H1 (cell line): Measurements from ENCODE around the gene CD164L2. TPM values are rescaled to one million over a fixed set of nuclear protein-coding genes. Genes with fewer than 3 reads are reported as not detected.

Experiments
- CTCF ChIA-PET: fragments of 300-600 bp; sonication (Branson Sonifier 250); formaldehyde crosslinking; loops from one replicate; lab custom pipeline; 2021; ENCODE audit not compliant: partially characterized antibody; lab: Charles Lee
- POLR2A ChIA-PET: fragments of 300-600 bp; sonication (Branson Sonifier 250); formaldehyde crosslinking; loops from one replicate; lab custom pipeline; 2021; ENCODE audit warnings: inconsistent platforms; ENCODE audit not compliant: partially characterized antibody; lab: Charles Lee
- DNase-seq, 2 experiments: peaks; one replicate each; pipeline versions ENCODE4 v3.0.0 to v3.0.0-alpha.2; 2010 to 2022; ENCODE audit warnings: low spot score in 2 of 2, low read depth in 1 of 2, mixed read lengths in 1 of 2
- FAIRE-seq: peaks from 2 replicates; lab custom pipeline; 2011; peaks lifted over from hg19 to GRCh38; lab: Jason Lieb, UNC
- H2AFZ ChIP-seq: 2 replicates; pipeline ENCODE4 v1.8.1; 2012; ENCODE audit warnings: low read length, inconsistent platforms
- H2AK5ac ChIP-seq: 2 replicates; pipeline ENCODE4 v1.6.1; 2013; ENCODE audit warnings: low read depth, low read length
- H2BK120ac ChIP-seq: replicated peaks from 2 replicates; pipeline ENCODE3; 2013; ENCODE audit warnings: low read depth, low read length, inconsistent platforms
- H2BK12ac ChIP-seq: 2 replicates; pipeline ENCODE4 v1.6.1; 2013; ENCODE audit warnings: low read depth, low read length
- H2BK15ac ChIP-seq: 2 replicates; pipeline ENCODE4 v1.6.1; 2013; ENCODE audit warnings: low read length
- H2BK20ac ChIP-seq: 2 replicates; pipeline ENCODE4 v1.6.1; 2013; ENCODE audit warnings: low read length
- H2BK5ac ChIP-seq: 2 replicates; pipeline ENCODE4 v1.6.1; 2013; ENCODE audit warnings: low read depth, low read length
- H3K14ac ChIP-seq: 2 replicates; pipeline ENCODE4 v1.6.1; 2013; ENCODE audit warnings: inconsistent platforms; ENCODE audit not compliant: insufficient read length
- H3K18ac ChIP-seq: 2 replicates; pipeline ENCODE4 v1.6.1; 2013; ENCODE audit warnings: low read length; ENCODE audit errors: extremely low read depth
- H3K23ac ChIP-seq: 2 replicates; pipeline ENCODE4 v1.6.1; 2013; ENCODE audit warnings: inconsistent platforms; ENCODE audit not compliant: insufficient read length
- H3K23me2 ChIP-seq: 2 replicates; pipeline ENCODE4 v1.6.1; 2013; ENCODE audit warnings: low read depth, low read length
- H3K27ac ChIP-seq: 2 replicates; pipeline ENCODE4 v1.6.1; 2011; ENCODE audit warnings: low read depth, low read length, inconsistent platforms
- H3K27me3 ChIP-seq, 4 experiments: replicated peaks in 1 of 4; 1 replicate in 1 of 4; 2 replicates in 3 of 4; pipeline versions ENCODE4 v1.6.1 to v1.8.1; 2011 to 2013; ENCODE audit warnings: low read length in 3 of 4, mild to moderate bottlenecking in 3 of 4, inconsistent platforms in 2 of 4, mixed read lengths in 2 of 4, moderate library complexity in 1 of 4; ENCODE audit not compliant: control insufficient read depth in 3 of 4, insufficient read depth in 3 of 4; ENCODE audit errors: extremely low read depth in 1 of 4
- H3K36me3 ChIP-seq, 4 experiments: 2 replicates each; pipeline versions ENCODE4 v1.6.1 to v1.8.1; 2011 to 2013; ENCODE audit warnings: mild to moderate bottlenecking in 4 of 4, low read length in 3 of 4, moderate library complexity in 2 of 4, control low read depth in 1 of 4, inconsistent platforms in 1 of 4; ENCODE audit not compliant: insufficient read depth in 4 of 4, control insufficient read depth in 2 of 4
- H3K4ac ChIP-seq: replicated peaks from 2 replicates; pipeline ENCODE3; 2013; ENCODE audit warnings: low read length, low read depth, mixed read lengths, inconsistent platforms; ENCODE audit not compliant: insufficient read length
- H3K4me1 ChIP-seq, 4 experiments: replicated peaks in 1 of 4; 1 replicate in 1 of 4; 2 replicates in 3 of 4; pipeline versions ENCODE4 v1.6.1 to v1.8.1; 2011 to 2013; ENCODE audit warnings: low read length in 3 of 4, inconsistent platforms in 2 of 4, mixed read lengths in 1 of 4; ENCODE audit not compliant: insufficient read depth in 4 of 4, control insufficient read depth in 3 of 4
- H3K4me2 ChIP-seq, 2 experiments: 2 replicates each; pipeline versions ENCODE4 v1.6.1 to v1.8.1; 2011 to 2013; ENCODE audit warnings: low read depth in 2 of 2, low read length in 2 of 2, control low read depth in 1 of 2, inconsistent platforms in 1 of 2, mild to moderate bottlenecking in 1 of 2; ENCODE audit not compliant: insufficient read depth in 1 of 2
- H3K4me3 ChIP-seq, 4 experiments: fragments of 200-600, 300-600 bp in 1 of 4; sonication (generic), shearing (Covaris generic), sonication (Bioruptor Twin) in 1 of 4; 2 replicates each; pipeline versions ENCODE4 v1.5.1 to v1.8.1; 2011 to 2016; ENCODE audit warnings: low read length in 4 of 4, low read depth in 3 of 4, control low read depth in 2 of 4, inconsistent platforms in 2 of 4, mild to moderate bottlenecking in 2 of 4, mixed read lengths in 1 of 4, moderate library complexity in 1 of 4; ENCODE audit not compliant: insufficient read depth in 2 of 4; ENCODE audit errors: extremely low read depth in 1 of 4
- H3K56ac ChIP-seq: replicated peaks from 2 replicates; pipeline ENCODE3; 2013; ENCODE audit warnings: low read depth, mild to moderate bottlenecking, mixed read lengths, low read length, inconsistent platforms; ENCODE audit not compliant: insufficient read length
- H3K79me1 ChIP-seq: 2 replicates; pipeline ENCODE4 v1.6.1; 2013; ENCODE audit warnings: low read depth, low read length, control low read depth
- H3K79me2 ChIP-seq, 2 experiments: 2 replicates each; pipeline versions ENCODE4 v1.6.1 to v1.8.1; 2012 to 2013; ENCODE audit warnings: low read length in 2 of 2, mild to moderate bottlenecking in 2 of 2, inconsistent platforms in 1 of 2; ENCODE audit not compliant: insufficient read depth in 2 of 2, control insufficient read depth in 1 of 2
- H3K9ac ChIP-seq, 4 experiments: replicated peaks in 1 of 4; 1 replicate in 1 of 4; 2 replicates in 3 of 4; pipeline versions ENCODE4 v1.6.1 to v1.8.1; 2011 to 2013; ENCODE audit warnings: low read depth in 3 of 4, low read length in 3 of 4, control low read depth in 2 of 4, mild to moderate bottlenecking in 2 of 4, moderate library complexity in 2 of 4, inconsistent platforms in 1 of 4; ENCODE audit errors: extremely low read depth in 1 of 4
- H3K9me3 ChIP-seq, 2 experiments: 2 replicates each; pipeline versions ENCODE4 v1.6.1 to v1.8.1; 2012 to 2013; ENCODE audit warnings: mild to moderate bottlenecking in 2 of 2, moderate library complexity in 2 of 2, control low read depth in 1 of 2, inconsistent platforms in 1 of 2, low read depth in 1 of 2, low read length in 1 of 2, mixed read lengths in 1 of 2; ENCODE audit not compliant: insufficient read depth in 2 of 2
- H4K20me1 ChIP-seq, 2 experiments: replicated peaks in 1 of 2; 2 replicates each; pipeline versions ENCODE3 to v1.8.1; 2011 to 2013; ENCODE audit warnings: inconsistent platforms in 2 of 2, low read length in 2 of 2, mild to moderate bottlenecking in 1 of 2; ENCODE audit not compliant: insufficient read depth in 2 of 2, control insufficient read depth in 1 of 2
- H4K5ac ChIP-seq: 2 replicates; pipeline ENCODE4 v1.6.1; 2013; ENCODE audit warnings: low read length, low read depth, mixed read lengths, inconsistent platforms; ENCODE audit not compliant: insufficient read length
- H4K8ac ChIP-seq: 2 replicates; pipeline ENCODE4 v1.8.0; 2013; ENCODE audit warnings: mild to moderate bottlenecking, moderate library complexity, low read length, inconsistent platforms; ENCODE audit not compliant: insufficient read depth; ENCODE audit errors: extremely low read depth
- H4K91ac ChIP-seq: replicated peaks from 2 replicates; pipeline ENCODE3; 2013; ENCODE audit warnings: low read length, mixed read lengths, inconsistent platforms; ENCODE audit not compliant: insufficient read length
- MAFK ChIP-seq: IDR thresholded peaks from 2 replicates; pipeline ENCODE4 v1.6.1; 2012; ENCODE audit warnings: low read depth, mild to moderate bottlenecking, improper control_type of control experiment, low read length
- RXRA ChIP-seq: IDR thresholded peaks from 2 replicates; pipeline ENCODE4 v1.6.1; 2011; ENCODE audit warnings: low read depth, mild to moderate bottlenecking, low read length, moderate library complexity; ENCODE audit not compliant: insufficient read depth
- WGBS, 2 experiments: shearing (Covaris generic) in 1 of 2; methylation state at CpG; one replicate each; pipeline versions ENCODE4 v1.1.6 to v1.1.7; 2013 to 2015; ENCODE audit warnings: low lambda C conversion rate in 2 of 2, mixed read lengths in 2 of 2, inconsistent platforms in 1 of 2, low coverage in 1 of 2, missing lambda C conversion rate in 1 of 2; ENCODE audit not compliant: insufficient replicate concordance in 2 of 2, insufficient coverage in 1 of 2, insufficient read length in 1 of 2; ENCODE audit errors: extremely low coverage in 1 of 2, missing lambda C conversion rate in 1 of 2; 5-methylcytosine and 5-hydroxymethylcytosine counted together
- polyA plus RNA-seq, 7 experiments: library from polyadenylated mRNA; depleted of rRNA in 3 of 7; stranded (reverse) in 5 of 7; unstranded in 2 of 7; fragments of >200 nt in 5 of 7; fragments of 200-250 nt in 2 of 7; gene quantifications; 1 replicate in 5 of 7; 2 replicates in 1 of 7; 4 replicates in 1 of 7; pipeline versions ENCODE4 v1.2.1 to v1.2.3, GENCODE V29; 2011 to 2013; ENCODE audit warnings: missing spikeins in 2 of 7, mixed read lengths in 2 of 7
- total RNA-seq: library from RNA; stranded (reverse); fragmentation: NEBNext Ultra II Directional; extraction: Animal tissue kit (Norgen Biotek cat#: 25700); gene quantifications from 2 replicates; pipeline ENCODE4 v1.2.1, GENCODE V29; 2021

Gene CD164L2
- total and polyA plus RNA-seq, 2 of the 8 experiments (the other 6 are each of a cell fraction or from before 2014, with no cell fraction given) = 3.3 TPM

GRCh38 chr1:27346991-27347624, 36.0 kb downstream of the CD164L2 start:
- no peak overlapping the region for H2BK120ac ChIP-seq
- no peaks in the 10 kb centered on the region for H3K79me1 ChIP-seq
- no peak overlapping the region for H3K18ac ChIP-seq
- no peak overlapping the region for H2BK12ac ChIP-seq
- no peak overlapping the region for H4K91ac ChIP-seq
- CTCF ChIA-PET = interaction anchor here (0.6 to 6.6 kb wide), 11 partner anchors 9 to 206 kb away, joined by 3 to 75 read pairs (median 5); no protein-coding TSS in a partner anchor
- peaks cover 0 to 9% of the 10 kb centered on the region in 2 experiments for H4K20me1 ChIP-seq
- no peak overlapping the region for H4K5ac ChIP-seq
- no peak overlapping the region for H3K14ac ChIP-seq
- no peak overlapping the region for H2BK5ac ChIP-seq
- peaks cover 26% of the 10 kb centered on the region for H3K23me2 ChIP-seq
- no peak for TF ChIP-seq MAFK
- no peak for TF ChIP-seq RXRA
- WGBS, 2 experiments = 88% methylated on average over 14 of the region's 14 CpGs; no CpG with 5 or more reads in 1 of the 2 experiments
- no peak overlapping the region for H3K4ac ChIP-seq
- no peak overlapping the region for H2AFZ ChIP-seq
- H3K27ac ChIP-seq = no peak overlapping the region
- H4K8ac ChIP-seq = no peak overlapping the region
- H2BK20ac ChIP-seq = no peak overlapping the region
- H3K9ac ChIP-seq = no peak overlapping the region
- H3K9me3 ChIP-seq = no peaks in the 10 kb centered on the region
- H3K27me3 ChIP-seq = peaks cover 0 to 8% (median 7%) of the 10 kb centered on the region in 4 experiments; a peak in 6 of 7 replicates
- FAIRE-seq (no peak), DNase-seq (no peak)
- H3K56ac ChIP-seq = no peak overlapping the region
- 0 out of 8 replicates have a peak, but pooled peaks cover 0 to 3% (median 0%) of the 10 kb centered on the region in 4 experiments for H3K36me3 ChIP-seq
- H3K4me2 ChIP-seq = no peak overlapping the region
- no peak overlapping the region for H2BK15ac ChIP-seq
- no peak overlapping the region for H3K4me3 ChIP-seq
- no peak overlapping the region; the same call in 1 of the 2 replicates for H2AK5ac ChIP-seq
- POLR2A ChIA-PET = interaction anchor here (0.6 to 1.2 kb wide), 4 partner anchors 13 to 46 kb away, joined by 3 to 5 read pairs (median 3); no protein-coding TSS in a partner anchor
- peaks cover 0 to 32% (median 20%) of the 10 kb centered on the region in 4 experiments; a peak in 6 of 7 replicates for H3K4me1 ChIP-seq
- H3K23ac ChIP-seq = no peak overlapping the region
- peaks cover 0 to 4% of the 10 kb centered on the region in 2 experiments; a peak in 1 of 4 replicates for H3K79me2 ChIP-seq
